Gastrocnemius medialis (tissue), 4 donors: ENCODE measurements around the gene GALNT4. TPM values are rescaled to one million over a fixed set of nuclear protein-coding genes. Genes with fewer than 3 reads are reported as not detected.

ENCODE experiments used
- ATAC-seq, 2 donors: fragments of 150-250 bp; one replicate each; pipeline ENCODE4 v1.9.1; 2016
- DNase-seq, 2 donors: peaks; one replicate each; pipeline ENCODE4 v3.0.0-alpha.2; 2019
- H3K27ac ChIP-seq, 4 donors: fragments of 200-600 bp; sonication (generic); 1 replicate in 1 of 4; 2 replicates in 3 of 4; pipeline ENCODE4 v1.5.1; 2016 to 2018; ENCODE audit warnings: mild to moderate bottlenecking in 2 of 4, moderate library complexity in 1 of 4
- H3K27me3 ChIP-seq, 3 donors: fragments of 200-600 bp; sonication (generic) in 2 of 3; 1 replicate in 1 of 3; 2 replicates in 2 of 3; pipeline versions ENCODE4 v1.5.1 to v1.6.0; 2016 to 2019; ENCODE audit warnings: mild to moderate bottlenecking in 1 of 3, moderate library complexity in 1 of 3
- H3K36me3 ChIP-seq, 2 donors: fragments of 200-600 bp; sonication (generic) in 1 of 2; one replicate each; pipeline ENCODE4 v1.5.1; 2017 to 2018
- H3K4me1 ChIP-seq, 2 donors: fragments of 200-600 bp; sonication (generic) in 1 of 2; one replicate each; pipeline ENCODE4 v1.5.1; 2016 to 2017; ENCODE audit warnings: mild to moderate bottlenecking in 2 of 2
- H3K4me3 ChIP-seq, 4 donors: fragments of 200-600 bp; sonication (generic) in 3 of 4; 1 replicate in 1 of 4; 2 replicates in 3 of 4; pipeline ENCODE4 v1.5.1; 2016 to 2019; ENCODE audit warnings: mild to moderate bottlenecking in 2 of 4
- H3K9me3 ChIP-seq, 3 donors: fragments of 200-600 bp; sonication (generic) in 2 of 3; 1 replicate in 1 of 3; 2 replicates in 2 of 3; pipeline ENCODE4 v1.5.1; 2016 to 2019
- CTCF ChIP-seq, 5 experiments: fragments of 450-650 bp in 3 of 5; fragments of 200-600 bp in 2 of 5; sonication (generic) in 2 of 5; IDR thresholded peaks in 4 of 5; conservative IDR thresholded peaks in 1 of 5; 1 replicate in 4 of 5; 2 replicates in 1 of 5; pipeline ENCODE4 v1.5.1; 2016 to 2019; ENCODE audit warnings: antibody characterized with exemption in 5 of 5, mild to moderate bottlenecking in 3 of 5, moderate library complexity in 3 of 5
- POLR2A ChIP-seq, 2 donors: fragments of 450-650 bp; IDR thresholded peaks; one replicate each; pipeline ENCODE4 v1.6.1; 2017; ENCODE audit warnings: antibody characterized with exemption in 2 of 2, mild to moderate bottlenecking in 2 of 2, moderate library complexity in 2 of 2
- in situ Hi-C, 4 donors: fragments of 200-750 bp; cut with MboI; loops; one replicate each; pipeline versions ENCODE4 v1.15.0 to v1.8.0; 2017; ENCODE audit warnings: low sequenced_read_pairs in 4 of 4
- intact Hi-C: fragments of 100-400 bp; cut with DNase I; formaldehyde crosslinking; loops from one replicate; pipeline ENCODE4 v1.15.1; 2023; ENCODE audit warnings: low total_unique reads
- total RNA-seq, 4 donors: library from RNA; depleted of rRNA; stranded (reverse); fragments of >200 nt; gene quantifications; one replicate each; pipeline versions ENCODE4 v1.1.0 to v1.2.3, GENCODE V29; 2016

The GALNT4 gene
- total RNA-seq, 4 donors from 2014 or later = 1.2 to 2.2 (median 1.7) TPM

- peaks cover 12 to 17% of the 10 kb centered on the region in 2 donors for H3K4me1 ChIP-seq
- intact Hi-C loops = loop anchor here (2.0 to 10.0 kb wide), 3 partner anchors 178 to 1495 kb away; partner anchors contain the start of gene ATP2B1
- no peak overlapping the region for H3K27ac ChIP-seq
- DNase-seq = no peak
- H3K4me3 ChIP-seq = no peak overlapping the region
- H3K27me3 ChIP-seq = no peaks in the 10 kb centered on the region
- TF ChIP-seq POLR2A (IDR thresholded peaks at IDR 0.05) = no peak
- TF ChIP-seq CTCF (IDR thresholded peaks at IDR 0.05 in 4 of 5, conservative IDR thresholded peaks at IDR 0.05 in 1 of 5) = peak; percentile 13 to 73 (median 60)
- H3K9me3 ChIP-seq = no peaks in the 10 kb centered on the region
- in situ Hi-C loops = loop anchor here (5.0 to 25.0 kb wide), 6 partner anchors 55 to 1433 kb away; partner anchors contain the start of gene CCER1 (in 1 of the 4)
- no peak for ATAC-seq
- H3K36me3 ChIP-seq = no peaks in the 10 kb centered on the region
Observed at GRCh38 chr12:89529738-89530137, 5.1 kb upstream of the GALNT4 start.

GRCh38 chr12:89528434-89528833, 3.8 kb upstream of the GALNT4 start:
- DNase-seq = no peak
- Histone ChIP-seq H3K27me3 (no peaks in the 10 kb centered on the region), H3K4me1 (peaks cover 19 to 25% of the 10 kb centered on the region in 2 donors), H3K27ac (no peak overlapping the region), H3K4me3 (no peak overlapping the region), H3K9me3 (no peaks in the 10 kb centered on the region), H3K36me3 (no peaks in the 10 kb centered on the region)
- no peak for ATAC-seq
- intact Hi-C loops = loop anchor here (2.0 to 10.0 kb wide), 3 partner anchors 179 to 1494 kb away; partner anchors contain the start of gene ATP2B1
- in situ Hi-C loops = loop anchor here (5.0 to 25.0 kb wide), 6 partner anchors 54 to 1434 kb away; partner anchors contain the start of gene CCER1 (in 1 of the 4)
- TF ChIP-seq POLR2A (IDR thresholded peaks at IDR 0.05) (no peak), CTCF (IDR thresholded peaks at IDR 0.05 in 4 of 5, conservative IDR thresholded peaks at IDR 0.05 in 1 of 5) (no peak)

- DNase-seq (peak; percentile 44 to 55), ATAC-seq (peak; percentile 71 to 75)
- Histone ChIP-seq H3K27ac (peak within 1 kb of the TSS; percentile 86 to 94 (median 91)), H3K27me3 (no peaks in the 10 kb centered on the region), H3K4me1 (peaks cover 40 to 47% of the 10 kb centered on the region in 2 donors), H3K4me3 (peak within 1 kb of the TSS; percentile 89 to 99 (median 96)), H3K9me3 (no peaks in the 10 kb centered on the region), H3K36me3 (no peaks in the 10 kb centered on the region)
- TF ChIP-seq POLR2A (IDR thresholded peaks at IDR 0.05) = peak; percentile 29 to 47
- TF ChIP-seq CTCF (IDR thresholded peaks at IDR 0.05 in 4 of 5, conservative IDR thresholded peaks at IDR 0.05 in 1 of 5) = peak in 1 of 5 experiments; percentile 25
- intact Hi-C loops = loop anchor here (2.0 to 10.0 kb wide), 3 partner anchors 55 to 1491 kb away; partner anchors contain the start of gene ATP2B1
- in situ Hi-C loops = loop anchor here (5.0 to 25.0 kb wide), 6 partner anchors 51 to 1436 kb away; partner anchors contain the start of gene CCER1 (in 1 of the 4)
Observed at GRCh38 chr12:89525824-89526770, 1.5 kb upstream of the GALNT4 start, which contains the start of gene POC1B. TSS of gene POC1B (minus strand) at chr12:89526047. CDS start at chr12:89525895, 152 bp downstream.

GRCh38 chr12:89525305-89525823, 768 bp upstream of the GALNT4 start:
- no peaks in the 10 kb centered on the region for H3K36me3 ChIP-seq
- DNase-seq = peak in 1 of 2 donors; percentile 5
- peak overlapping the region; percentile 86 to 94 (median 91) for H3K27ac ChIP-seq
- in situ Hi-C loops (loop anchor here (5.0 to 25.0 kb wide), 6 partner anchors 51 to 1437 kb away; partner anchors contain the start of gene CCER1 (in 1 of the 4)), intact Hi-C loops (loop anchor here (2.0 to 10.0 kb wide), 3 partner anchors 55 to 1491 kb away; partner anchors contain the start of gene ATP2B1)
- TF ChIP-seq POLR2A (IDR thresholded peaks at IDR 0.05) (no peak), CTCF (IDR thresholded peaks at IDR 0.05 in 4 of 5, conservative IDR thresholded peaks at IDR 0.05 in 1 of 5) (no peak)
- H3K9me3 ChIP-seq = no peaks in the 10 kb centered on the region
- peak overlapping the region; percentile 89 to 99 (median 96) for H3K4me3 ChIP-seq
- H3K27me3 ChIP-seq = no peaks in the 10 kb centered on the region
- peak; percentile 31 to 32 for ATAC-seq
- H3K4me1 ChIP-seq = peaks cover 40 to 47% of the 10 kb centered on the region in 2 donors
